HepG2 (cell line): ENCODE measurements around the gene MFRP. TPM values are rescaled to one million over a fixed set of nuclear protein-coding genes. Genes with fewer than 3 reads are reported as not detected.
A peak's percentile ranks its signal among the peaks of the same experiment; 100 is the strongest.

ENCODE experiments used
- GATA4 ChIP-seq: sonication (generic); IDR thresholded peaks from 2 replicates; pipeline ENCODE4 v1.6.1; 2016; ENCODE audit warnings: antibody characterized with exemption, low read depth, borderline replicate concordance
- HDAC6 ChIP-seq: fragments of 200-600 bp; sonication (generic); IDR thresholded peaks from 2 replicates; pipeline ENCODE4 v1.7.0; 2017; ENCODE audit warnings: mild to moderate bottlenecking, antibody characterized with exemption, low read length, low read depth
- HMGXB4 ChIP-seq, 2 experiments: sonication (generic) in 1 of 2; formaldehyde crosslinking in 1 of 2; IDR thresholded peaks; 2 replicates each; pipeline versions ENCODE4 v1.4.0 to v1.6.1; 2018 to 2020; ENCODE audit warnings: missing genetic modification reagents in 2 of 2, borderline replicate concordance in 1 of 2, low read depth in 1 of 2, mild to moderate bottlenecking in 1 of 2, missing biosample characterization in 1 of 2
- KIAA2018 ChIP-seq: sonication (generic); formaldehyde crosslinking; IDR thresholded peaks from 2 replicates; pipeline ENCODE4 v1.5.0; 2020; ENCODE audit warnings: mild to moderate bottlenecking, missing genetic modification reagents, borderline replicate concordance
- MAX ChIP-seq: IDR thresholded peaks from 2 replicates; pipeline ENCODE4 v1.6.1; 2012; ENCODE audit warnings: inconsistent platforms
- POGZ ChIP-seq: sonication (generic); formaldehyde crosslinking; IDR thresholded peaks from 2 replicates; pipeline ENCODE4 v1.4.0; 2020; ENCODE audit warnings: mild to moderate bottlenecking, missing genetic modification reagents
- TARDBP ChIP-seq: sonication (generic); formaldehyde crosslinking; IDR thresholded peaks from 2 replicates; pipeline ENCODE4 v1.8.0; 2022; ENCODE audit warnings: mild to moderate bottlenecking, missing genetic modification reagents
- ZBTB10 ChIP-seq: sonication (generic); formaldehyde crosslinking; IDR thresholded peaks from 2 replicates; pipeline ENCODE4 v1.4.0; 2020; ENCODE audit warnings: missing genetic modification reagents, borderline replicate concordance
- ZNF335 ChIP-seq: sonication (generic); formaldehyde crosslinking; IDR thresholded peaks from 2 replicates; pipeline ENCODE4 v1.4.0; 2020; ENCODE audit warnings: missing genetic modification reagents
- ZNF609 ChIP-seq: sonication (generic); formaldehyde crosslinking; IDR thresholded peaks from 2 replicates; pipeline ENCODE4 v1.4.0; 2020; ENCODE audit warnings: mild to moderate bottlenecking, missing genetic modification reagents, borderline replicate concordance
- polyA plus RNA-seq, 8 experiments: library from polyadenylated mRNA; depleted of rRNA in 3 of 8; stranded (reverse) in 7 of 8; unstranded in 1 of 8; fragments of >200 nt; fragmentation: Illumina TruSeq in 4 of 8; extraction: Trizol in 4 of 8; gene quantifications; 2 replicates each; pipeline versions ENCODE4 v1.2.1 to v1.2.3, GENCODE V29; 2011 to 2016; ENCODE audit warnings: low read depth in 4 of 8, missing spikeins in 1 of 8, mixed read lengths in 1 of 8; ENCODE audit not compliant: insufficient read depth in 1 of 8
- total RNA-seq, 5 experiments: library from RNA; depleted of rRNA; stranded (reverse); fragments of >200 nt; fragmentation: Illumina TruSeq; extraction: Trizol; gene quantifications; 2 replicates each; pipeline ENCODE4 v1.2.3, GENCODE V29; 2016; ENCODE audit warnings: low read depth in 1 of 5

MFRP gene
- total and polyA plus RNA-seq, 2 of the 13 experiments (the other 11 are each of a cell fraction or from before 2014, with no cell fraction given): not detected

- TF ChIP-seq ZBTB10 (no peak), ZNF609 (CRISPR knock-in tag) (peak; percentile 52; the same call in 1 of the 2 replicates), MAX (peak; percentile 49), HDAC6 (no peak), HMGXB4 (CRISPR knock-in tag; IDR thresholded peaks at IDR 0.05; ENCODE audit: borderline replicate concordance in 1 of 2, low read depth in 1 of 2) (no peak), ZNF335 (CRISPR knock-in tag) (0 out of 2 replicates have a peak, but pooled peaks have one; percentile 22), GATA4 (no peak), POGZ (CRISPR knock-in tag) (peak; percentile 57), KIAA2018 (CRISPR knock-in tag) (no peak), TARDBP (no peak; the same call in 1 of the 2 replicates)
These were observed 6.4 kb upstream of the MFRP start (continued) for GRCh38 chr11:119352857-119353260.
